Measurements from ENCODE around the gene INTS7. TPM values are rescaled to one million over a fixed set of nuclear protein-coding genes. Genes with fewer than 3 reads are reported as not detected.

INTS7 gene
- total and polyA plus RNA-seq, 10 donors, result 5.4 to 16.5 (median 12.3) TPM

DNA sequence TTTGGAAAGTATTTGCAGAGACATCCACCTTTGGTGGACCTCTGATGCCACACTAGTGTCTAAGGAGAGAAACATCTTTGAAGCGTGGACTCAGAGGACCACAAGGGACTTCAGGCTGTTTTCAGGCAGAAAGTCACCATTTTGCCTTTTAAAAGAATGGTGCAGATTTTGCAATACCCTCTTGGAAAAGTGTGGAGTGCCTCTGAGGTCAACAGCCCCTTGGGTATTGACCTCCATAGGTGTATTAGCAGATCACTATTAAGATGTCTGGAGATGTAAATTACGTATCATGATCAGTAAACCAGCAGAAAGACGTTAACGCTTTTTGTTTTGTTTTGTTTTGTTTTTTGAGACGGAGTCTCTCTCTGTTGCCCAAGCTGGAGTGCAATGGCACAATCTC is 87.0 kb downstream of the INTS7 start:
- WGBS, 5 donors, result 96 to 97% (median 97%) methylated on average over 5 of the region's 5 CpGs
- peaks cover 0 to 62% (median 4%) of the 10 kb centered on the region in 6 donors for H3K36me3 ChIP-seq

DNA sequence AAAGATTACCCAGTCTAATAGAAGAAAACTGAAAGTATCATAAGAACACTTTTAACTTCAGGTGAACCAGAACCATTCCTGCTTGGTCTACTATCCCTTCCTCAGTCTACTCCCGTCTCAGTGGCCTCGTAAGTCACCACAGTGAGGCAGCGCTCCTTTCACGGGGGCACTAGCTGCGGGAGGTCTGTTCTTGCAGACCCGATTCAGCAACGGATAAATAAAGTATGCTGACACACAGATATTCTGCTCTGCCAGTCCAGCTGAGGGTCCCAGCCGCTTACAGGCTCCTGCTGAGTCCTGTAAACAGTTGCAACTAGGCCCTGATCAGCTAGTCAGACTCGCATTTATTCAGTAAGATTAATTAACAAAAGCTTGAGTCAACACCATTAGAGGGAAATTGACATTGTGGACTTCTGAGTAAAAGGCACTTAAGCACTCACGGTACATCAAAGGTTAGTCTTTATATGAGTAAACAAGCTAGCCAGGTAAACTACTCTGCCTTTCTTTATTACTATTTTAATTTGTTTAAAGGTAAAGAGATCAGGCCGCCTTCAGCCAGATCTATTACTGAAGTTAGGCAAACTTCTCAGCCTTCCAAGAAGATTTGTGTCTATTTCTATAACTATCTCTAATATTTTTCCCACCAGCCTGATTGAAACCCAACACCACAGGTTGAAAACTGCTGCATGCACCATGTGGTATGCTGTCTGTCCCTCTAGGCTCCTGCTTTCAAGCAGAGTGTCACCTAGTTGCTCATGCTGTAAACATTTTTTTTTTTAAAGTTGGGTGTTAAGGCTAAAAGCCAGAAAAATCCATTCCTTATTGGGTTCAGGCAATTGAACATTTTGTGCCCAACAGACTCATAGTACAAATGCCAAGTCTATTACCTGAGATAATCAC is 87.7 kb downstream of the INTS7 start:
- H3K36me3 ChIP-seq, result peaks cover 0 to 67% (median 4%) of the 10 kb centered on the region in 6 donors
- no peak for DNase-seq
- intact Hi-C loops (cut with DNase I; ENCODE audit: low total_unique reads), result no loop called here
- TF ChIP-seq POLR2A (IDR thresholded peaks at IDR 0.05) (no peak), POLR2AphosphoS5 (IDR thresholded peaks at IDR 0.05) (no peak)
- TF ChIP-seq, protein P1, sequence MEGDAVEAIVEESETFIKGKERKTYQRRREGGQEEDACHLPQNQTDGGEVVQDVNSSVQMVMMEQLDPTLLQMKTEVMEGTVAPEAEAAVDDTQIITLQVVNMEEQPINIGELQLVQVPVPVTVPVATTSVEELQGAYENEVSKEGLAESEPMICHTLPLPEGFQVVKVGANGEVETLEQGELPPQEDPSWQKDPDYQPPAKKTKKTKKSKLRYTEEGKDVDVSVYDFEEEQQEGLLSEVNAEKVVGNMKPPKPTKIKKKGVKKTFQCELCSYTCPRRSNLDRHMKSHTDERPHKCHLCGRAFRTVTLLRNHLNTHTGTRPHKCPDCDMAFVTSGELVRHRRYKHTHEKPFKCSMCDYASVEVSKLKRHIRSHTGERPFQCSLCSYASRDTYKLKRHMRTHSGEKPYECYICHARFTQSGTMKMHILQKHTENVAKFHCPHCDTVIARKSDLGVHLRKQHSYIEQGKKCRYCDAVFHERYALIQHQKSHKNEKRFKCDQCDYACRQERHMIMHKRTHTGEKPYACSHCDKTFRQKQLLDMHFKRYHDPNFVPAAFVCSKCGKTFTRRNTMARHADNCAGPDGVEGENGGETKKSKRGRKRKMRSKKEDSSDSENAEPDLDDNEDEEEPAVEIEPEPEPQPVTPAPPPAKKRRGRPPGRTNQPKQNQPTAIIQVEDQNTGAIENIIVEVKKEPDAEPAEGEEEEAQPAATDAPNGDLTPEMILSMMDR (IDR thresholded peaks at IDR 0.05 in 8 of 11, conservative IDR thresholded peaks at IDR 0.05 in 3 of 11), result no peak
- no peaks in the 10 kb centered on the region for H3K27me3 ChIP-seq (replicated peaks in 1 of 7)
- 86 to 91% (median 90%) methylated on average over 11 of the region's 11 CpGs for WGBS, 5 donors
- peaks cover 0 to 10% (median 0%) of the 10 kb centered on the region in 6 donors for H3K4me1 ChIP-seq
- no peak overlapping the region for H3K27ac ChIP-seq
- H3K4me3 ChIP-seq, result no peak overlapping the region
- H3K9me3 ChIP-seq, result no peaks in the 10 kb centered on the region

More for the DNA sequence above, 87.0 kb downstream of the INTS7 start:
- TF ChIP-seq POLR2A (IDR thresholded peaks at IDR 0.05), result no peak
- TF ChIP-seq POLR2AphosphoS5 (IDR thresholded peaks at IDR 0.05), result no peak
- TF ChIP-seq, protein P1 (IDR thresholded peaks at IDR 0.05 in 8 of 11, conservative IDR thresholded peaks at IDR 0.05 in 3 of 11), result no peak
- Histone ChIP-seq H3K27ac (no peak overlapping the region), H3K4me1 (peaks cover 0 to 10% (median 0%) of the 10 kb centered on the region in 6 donors), H3K9me3 (no peaks in the 10 kb centered on the region), H3K27me3 (replicated peaks in 1 of 7) (no peaks in the 10 kb centered on the region), H3K4me3 (no peak overlapping the region)
- intact Hi-C loops (cut with DNase I; ENCODE audit: low total_unique reads), result no loop called here
- no peak for DNase-seq

DNA sequence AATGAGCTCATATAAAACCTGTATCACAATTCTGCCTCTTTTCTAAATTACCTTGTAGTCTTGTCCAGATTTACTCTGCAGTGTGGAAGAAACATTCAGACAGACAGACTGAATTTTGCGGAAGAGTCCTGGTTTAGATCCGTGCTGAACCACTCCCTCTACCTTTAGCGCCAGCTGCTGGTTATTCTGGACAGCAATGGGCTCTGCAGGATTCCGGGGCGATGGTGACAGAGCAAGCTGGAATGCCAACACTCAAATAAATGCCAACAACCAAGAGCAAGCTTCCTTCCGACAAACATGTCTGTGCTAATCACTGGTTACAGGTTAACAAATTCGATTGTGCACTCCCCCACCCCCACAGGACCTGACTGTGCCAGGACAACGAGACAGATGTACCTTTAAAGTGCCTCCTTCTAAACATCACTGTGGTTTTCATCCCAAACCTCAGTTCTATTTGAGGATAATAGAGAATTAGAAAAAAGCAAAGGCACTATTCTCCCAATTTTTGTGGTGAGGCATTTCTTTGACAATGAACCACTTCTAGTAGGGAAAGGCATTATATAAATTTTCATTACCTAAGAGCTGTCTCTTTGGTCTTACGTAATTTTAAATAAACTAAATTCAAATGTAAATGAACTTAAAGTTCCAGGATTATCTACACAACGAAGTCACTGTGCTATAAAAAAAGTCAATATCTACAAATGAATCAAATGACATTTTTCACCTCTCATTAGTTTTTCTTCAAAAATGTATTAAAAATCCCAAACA is 90.4 kb downstream of the INTS7 start:
- no peak for DNase-seq
- 83 to 94% (median 89%) methylated on average over 10 of the region's 10 CpGs for WGBS, 5 donors
- no peak overlapping the region for H3K4me3 ChIP-seq
- intact Hi-C loops (cut with DNase I; ENCODE audit: low total_unique reads), result no loop called here
- H3K4me1 ChIP-seq, result peaks cover 0 to 12% (median 2%) of the 10 kb centered on the region in 6 donors
- no peak overlapping the region for H3K27ac ChIP-seq
- H3K36me3 ChIP-seq, result peaks cover 0 to 62% (median 5%) of the 10 kb centered on the region in 6 donors
- H3K27me3 ChIP-seq (replicated peaks in 1 of 7), result no peaks in the 10 kb centered on the region
- TF ChIP-seq POLR2AphosphoS5 (IDR thresholded peaks at IDR 0.05) (no peak), POLR2A (IDR thresholded peaks at IDR 0.05) (no peak)
- H3K9me3 ChIP-seq, result no peaks in the 10 kb centered on the region

DNA sequence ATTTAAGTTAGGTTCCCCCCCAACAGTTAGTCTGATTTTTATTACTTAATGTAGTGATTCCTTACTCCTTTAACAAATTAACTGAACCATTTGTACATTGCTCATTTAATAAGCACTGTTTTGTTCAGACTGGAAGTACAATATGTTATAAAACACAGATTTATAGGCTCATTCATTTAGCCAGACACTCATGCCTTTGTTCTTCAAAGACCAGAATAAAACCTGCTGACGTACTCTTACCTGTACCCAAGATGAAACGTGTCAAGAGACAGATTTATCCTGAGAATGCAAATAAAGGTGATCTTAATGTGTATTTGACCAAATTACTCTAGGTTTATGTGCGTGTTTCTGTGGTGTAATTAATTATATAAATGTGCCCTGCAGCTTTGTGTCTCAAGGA is 92.8 kb downstream of the INTS7 start:
- Histone ChIP-seq H3K27ac (no peak overlapping the region), H3K9me3 (no peaks in the 10 kb centered on the region), H3K4me3 (no peak overlapping the region), H3K4me1 (peaks cover 12 to 28% (median 22%) of the 10 kb centered on the region in 6 donors), H3K36me3 (peaks cover 0 to 47% (median 5%) of the 10 kb centered on the region in 6 donors), H3K27me3 (replicated peaks in 1 of 7) (no peaks in the 10 kb centered on the region)
- TF ChIP-seq POLR2A (IDR thresholded peaks at IDR 0.05), result no peak
- TF ChIP-seq, protein P1 (IDR thresholded peaks at IDR 0.05 in 8 of 11, conservative IDR thresholded peaks at IDR 0.05 in 3 of 11), result no peak
- TF ChIP-seq POLR2AphosphoS5 (IDR thresholded peaks at IDR 0.05), result no peak
- intact Hi-C loops (cut with DNase I; ENCODE audit: low total_unique reads), result no loop called here
- 91 to 98% (median 93%) methylated on average over 3 of the region's 3 CpGs for WGBS, 5 donors
- no peak for DNase-seq
